Panc1 (cell line): ENCODE data around the gene TAGLN. TPM values are rescaled to one million over a fixed set of nuclear protein-coding genes. Genes with fewer than 3 reads are reported as not detected.

Experiments
- ATAC-seq: fragments of 200-7000 bp; cut with Tn5 transposase; 2 replicates; pipeline ENCODE4 v1.9.1; 2020; ENCODE audit warnings: mild to moderate bottlenecking, moderate library complexity
- BruUV-seq: library from RNA; stranded (reverse); fragments of 400-500 nt; replicated peaks from 2 replicates; lab custom pipeline; 2021; lab: Mats Ljungman, UMichigan
- CTCF ChIA-PET: fragments of 300-600 bp; sonication (Branson Sonifier 250); formaldehyde crosslinking; loops from one replicate; lab custom pipeline; 2022; ENCODE audit warnings: antibody characterized with exemption; lab: Charles Lee
- POLR2A ChIA-PET: fragments of 300-600 bp; sonication (Branson Sonifier 250); formaldehyde crosslinking; loops from one replicate; lab custom pipeline; 2022; ENCODE audit warnings: antibody characterized with exemption; lab: Charles Lee
- DNase-seq: peaks from one replicate; pipeline ENCODE4 v3.0.0-alpha.2; 2010; ENCODE audit warnings: low read depth, low spot score
- H3K27ac ChIP-seq: 2 replicates; pipeline ENCODE4 v1.5.1; 2011; ENCODE audit warnings: mild to moderate bottlenecking, low read length, inconsistent platforms
- H3K27me3 ChIP-seq: fragments of 200-500 bp; sonication (Bioruptor generic); 2 replicates; pipeline ENCODE4 v1.6.0; 2014; ENCODE audit warnings: low read length, inconsistent platforms; ENCODE audit not compliant: control insufficient read depth, insufficient read depth
- H3K36me3 ChIP-seq: fragments of 200-500 bp; sonication (Bioruptor generic); 2 replicates; pipeline ENCODE4 v1.5.1; 2014; ENCODE audit warnings: inconsistent platforms, mild to moderate bottlenecking, low read length, moderate library complexity; ENCODE audit not compliant: control insufficient read depth, insufficient read depth
- H3K4me1 ChIP-seq: 2 replicates; pipeline ENCODE4 v1.5.1; 2011; ENCODE audit warnings: inconsistent platforms, mild to moderate bottlenecking, low read length, moderate library complexity; ENCODE audit not compliant: control insufficient read depth, insufficient read depth
- H3K4me3 ChIP-seq, 2 experiments: 2 replicates each; pipeline ENCODE4 v1.5.1; 2011 to 2012; ENCODE audit warnings: low read depth in 2 of 2, low read length in 2 of 2, mild to moderate bottlenecking in 2 of 2, inconsistent platforms in 1 of 2, moderate library complexity in 1 of 2
- H3K9me3 ChIP-seq: fragments of 200-500 bp; sonication (Bioruptor generic); 2 replicates; pipeline ENCODE4 v1.5.1; 2014; ENCODE audit warnings: low read depth, mild to moderate bottlenecking, inconsistent platforms, low read length, moderate library complexity; ENCODE audit not compliant: control insufficient read depth, insufficient read depth
- POLR2AphosphoS5 ChIP-seq: IDR thresholded peaks from 2 replicates; pipeline ENCODE4 v1.6.1; 2012; ENCODE audit warnings: mild to moderate bottlenecking, low read depth, low read length, moderate library complexity
- SIN3A ChIP-seq: IDR thresholded peaks from 2 replicates; pipeline ENCODE4 v1.6.1; 2012; ENCODE audit warnings: low read depth, mild to moderate bottlenecking, low read length, moderate library complexity, borderline replicate concordance; ENCODE audit not compliant: insufficient read depth
- TCF7L2 ChIP-seq: IDR thresholded peaks from 2 replicates; pipeline ENCODE4 v1.6.1; 2011; ENCODE audit warnings: mild to moderate bottlenecking, low read depth, low read length, inconsistent platforms
- in situ Hi-C: cut with HindIII; loops from 2 replicates; pipeline ENCODE4 v1.10.0; 2016; ENCODE audit warnings: low sequenced_read_pairs, low pct_unique_long_range_greater_than_20kb
- intact Hi-C: fragments of 100-400 bp; cut with micrococcal nuclease; formaldehyde crosslinking; loops from one replicate; pipeline ENCODE4 v1.10.0; 2022; ENCODE audit not compliant: unreplicated experiment
- total RNA-seq: library from RNA; stranded (reverse); gene quantifications from one replicate; pipeline ENCODE4 v1.2.1, GENCODE V29; 2021; ENCODE audit not compliant: unreplicated experiment
- TF ChIP-seq, protein P1 (sequence below): fragments of 450-650 bp; IDR thresholded peaks from 2 replicates; pipeline ENCODE4 v1.5.1; 2017; ENCODE audit warnings: mild to moderate bottlenecking
- TF ChIP-seq, protein P2 (sequence below), 2 experiments: IDR thresholded peaks; 2 replicates each; pipeline ENCODE4 v1.6.1; 2011 to 2012; ENCODE audit warnings: low read depth in 2 of 2, control low read depth in 1 of 2, low read length in 1 of 2, mild to moderate bottlenecking in 1 of 2, moderate library complexity in 1 of 2; ENCODE audit not compliant: insufficient read depth in 1 of 2

The TAGLN gene
- total RNA-seq, 1 experiment from 2014 or later, result 6.4 TPM

DNA sequence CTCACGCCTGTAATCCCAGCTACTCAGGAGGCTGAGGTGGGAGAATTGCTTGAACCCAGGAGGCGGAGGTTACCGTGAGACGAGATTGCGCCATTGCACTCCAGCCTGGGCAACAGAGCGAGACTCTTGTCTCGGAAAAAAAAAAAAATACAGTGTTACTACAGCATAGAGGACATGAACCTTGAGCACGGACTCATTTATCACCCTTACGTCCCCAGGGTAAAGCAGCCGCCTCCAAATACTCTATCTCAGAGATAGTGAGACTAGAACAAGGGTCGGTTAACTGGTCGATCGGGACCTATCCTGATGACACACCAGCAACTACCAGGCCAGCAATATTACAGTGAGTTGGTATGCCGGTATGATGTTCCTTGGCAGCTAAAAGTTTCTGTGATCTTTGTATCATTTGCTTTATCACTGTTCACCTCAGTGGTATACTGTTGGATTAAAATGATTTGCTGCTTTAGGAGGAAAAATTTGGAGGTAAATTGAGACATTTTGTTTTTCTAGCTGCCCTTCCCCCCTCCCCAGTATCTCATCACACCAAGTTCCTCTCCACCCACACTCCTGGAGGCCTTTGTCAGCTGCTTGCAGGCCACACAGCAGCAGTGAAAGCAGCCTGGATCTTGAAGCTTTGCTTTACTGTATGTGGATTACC, 27.6 kb upstream of the TAGLN start:
- ChIA-PET CTCF (no interaction called here), POLR2A (no interaction called here)
- peaks cover 30% of the 10 kb centered on the region for H3K36me3 ChIP-seq
- DNase-seq (no peak), ATAC-seq (no peak)
- no peaks in the 10 kb centered on the region for H3K9me3 ChIP-seq
- TF ChIP-seq, protein P1, sequence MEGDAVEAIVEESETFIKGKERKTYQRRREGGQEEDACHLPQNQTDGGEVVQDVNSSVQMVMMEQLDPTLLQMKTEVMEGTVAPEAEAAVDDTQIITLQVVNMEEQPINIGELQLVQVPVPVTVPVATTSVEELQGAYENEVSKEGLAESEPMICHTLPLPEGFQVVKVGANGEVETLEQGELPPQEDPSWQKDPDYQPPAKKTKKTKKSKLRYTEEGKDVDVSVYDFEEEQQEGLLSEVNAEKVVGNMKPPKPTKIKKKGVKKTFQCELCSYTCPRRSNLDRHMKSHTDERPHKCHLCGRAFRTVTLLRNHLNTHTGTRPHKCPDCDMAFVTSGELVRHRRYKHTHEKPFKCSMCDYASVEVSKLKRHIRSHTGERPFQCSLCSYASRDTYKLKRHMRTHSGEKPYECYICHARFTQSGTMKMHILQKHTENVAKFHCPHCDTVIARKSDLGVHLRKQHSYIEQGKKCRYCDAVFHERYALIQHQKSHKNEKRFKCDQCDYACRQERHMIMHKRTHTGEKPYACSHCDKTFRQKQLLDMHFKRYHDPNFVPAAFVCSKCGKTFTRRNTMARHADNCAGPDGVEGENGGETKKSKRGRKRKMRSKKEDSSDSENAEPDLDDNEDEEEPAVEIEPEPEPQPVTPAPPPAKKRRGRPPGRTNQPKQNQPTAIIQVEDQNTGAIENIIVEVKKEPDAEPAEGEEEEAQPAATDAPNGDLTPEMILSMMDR, result no peak
- TF ChIP-seq SIN3A, result no peak
- no peak for TF ChIP-seq TCF7L2
- no peak; the same call in 1 of the 2 replicates for TF ChIP-seq POLR2AphosphoS5
- TF ChIP-seq, protein P2, sequence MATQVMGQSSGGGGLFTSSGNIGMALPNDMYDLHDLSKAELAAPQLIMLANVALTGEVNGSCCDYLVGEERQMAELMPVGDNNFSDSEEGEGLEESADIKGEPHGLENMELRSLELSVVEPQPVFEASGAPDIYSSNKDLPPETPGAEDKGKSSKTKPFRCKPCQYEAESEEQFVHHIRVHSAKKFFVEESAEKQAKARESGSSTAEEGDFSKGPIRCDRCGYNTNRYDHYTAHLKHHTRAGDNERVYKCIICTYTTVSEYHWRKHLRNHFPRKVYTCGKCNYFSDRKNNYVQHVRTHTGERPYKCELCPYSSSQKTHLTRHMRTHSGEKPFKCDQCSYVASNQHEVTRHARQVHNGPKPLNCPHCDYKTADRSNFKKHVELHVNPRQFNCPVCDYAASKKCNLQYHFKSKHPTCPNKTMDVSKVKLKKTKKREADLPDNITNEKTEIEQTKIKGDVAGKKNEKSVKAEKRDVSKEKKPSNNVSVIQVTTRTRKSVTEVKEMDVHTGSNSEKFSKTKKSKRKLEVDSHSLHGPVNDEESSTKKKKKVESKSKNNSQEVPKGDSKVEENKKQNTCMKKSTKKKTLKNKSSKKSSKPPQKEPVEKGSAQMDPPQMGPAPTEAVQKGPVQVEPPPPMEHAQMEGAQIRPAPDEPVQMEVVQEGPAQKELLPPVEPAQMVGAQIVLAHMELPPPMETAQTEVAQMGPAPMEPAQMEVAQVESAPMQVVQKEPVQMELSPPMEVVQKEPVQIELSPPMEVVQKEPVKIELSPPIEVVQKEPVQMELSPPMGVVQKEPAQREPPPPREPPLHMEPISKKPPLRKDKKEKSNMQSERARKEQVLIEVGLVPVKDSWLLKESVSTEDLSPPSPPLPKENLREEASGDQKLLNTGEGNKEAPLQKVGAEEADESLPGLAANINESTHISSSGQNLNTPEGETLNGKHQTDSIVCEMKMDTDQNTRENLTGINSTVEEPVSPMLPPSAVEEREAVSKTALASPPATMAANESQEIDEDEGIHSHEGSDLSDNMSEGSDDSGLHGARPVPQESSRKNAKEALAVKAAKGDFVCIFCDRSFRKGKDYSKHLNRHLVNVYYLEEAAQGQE (IDR thresholded peaks at IDR 0.05; ENCODE audit: insufficient read depth in 1 of 2, low read depth in 2 of 2, low read length in 1 of 2), result no peak
- H3K4me1 ChIP-seq, result peaks cover 2% of the 10 kb centered on the region
- in situ Hi-C loops (no loop called here), intact Hi-C loops (loop anchor here (10.0 kb wide), 1 partner anchor 53 kb away; no protein-coding TSS in a partner anchor)
- no peak overlapping the region for H3K27ac ChIP-seq
- H3K4me3 ChIP-seq, result no peak overlapping the region
- no peaks in the 10 kb centered on the region for H3K27me3 ChIP-seq
- BruUV-seq, result no TSS peak

DNA sequence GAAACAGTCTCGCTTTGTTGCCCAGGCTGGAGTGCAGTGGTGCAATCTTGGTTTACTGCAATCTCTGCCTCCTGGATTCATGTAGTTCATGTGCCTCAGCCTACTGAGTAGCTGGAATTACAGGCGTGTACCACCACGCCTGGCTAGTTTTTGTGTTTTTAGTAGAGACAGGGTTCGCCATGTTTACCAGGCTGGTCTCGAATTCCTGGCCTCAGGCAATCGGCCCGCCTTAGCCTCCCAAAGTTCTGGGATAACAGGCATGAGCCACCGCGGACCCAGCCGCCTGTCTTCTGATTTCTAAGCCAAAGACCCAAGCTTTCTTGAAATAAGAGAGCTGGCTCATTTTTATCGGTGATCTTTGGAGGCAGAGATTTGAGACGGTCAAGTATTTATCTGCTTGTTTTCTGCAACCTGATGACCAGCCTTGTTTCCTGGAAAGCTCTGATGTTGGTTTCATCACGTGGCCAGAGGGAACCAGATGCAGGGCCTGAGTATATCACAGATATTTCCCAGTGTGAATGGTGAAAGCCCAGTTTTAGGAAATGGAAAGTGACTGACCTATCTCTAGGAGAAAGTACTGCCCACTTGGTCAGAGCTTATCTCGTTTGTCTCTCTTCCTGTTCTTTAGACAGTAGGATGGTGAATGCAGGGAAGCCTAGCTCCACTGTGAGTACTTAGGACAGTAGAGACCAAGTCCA, 26.3 kb upstream of the TAGLN start:
- in situ Hi-C loops, result no loop called here
- Histone ChIP-seq H3K36me3 (peaks cover 17% of the 10 kb centered on the region), H3K4me3 (no peak overlapping the region), H3K27ac (no peak overlapping the region), H3K4me1 (peaks cover 7% of the 10 kb centered on the region), H3K9me3 (no peaks in the 10 kb centered on the region), H3K27me3 (no peaks in the 10 kb centered on the region)
- TF ChIP-seq TCF7L2 (no peak), POLR2AphosphoS5 (no peak), SIN3A (no peak)
- TF ChIP-seq, protein P2 (IDR thresholded peaks at IDR 0.05; ENCODE audit: insufficient read depth in 1 of 2, low read depth in 2 of 2, low read length in 1 of 2), result no peak
- TF ChIP-seq, protein P1, result no peak
- no TSS peak for BruUV-seq
- intact Hi-C loops, result loop anchor here (10.0 kb wide), 1 partner anchor 52 kb away; no protein-coding TSS in a partner anchor
- CTCF ChIA-PET, result interaction anchor here (0.6 kb wide), 1 partner anchor 34 kb away, joined by 3 read pairs; no protein-coding TSS in a partner anchor
- POLR2A ChIA-PET, result interaction anchor here (0.6 kb wide), 2 partner anchors 11 to 101 kb away, joined by 3 to 12 read pairs; no protein-coding TSS in a partner anchor
- ATAC-seq (no peak), DNase-seq (no peak)
